ENCODE measurements around the gene TAF1C.

- TF ChIP-seq POLR2A (IDR thresholded peaks at IDR 0.05) (no peak), CTCF (IDR thresholded peaks at IDR 0.05) (no peak)
Observed at GRCh38 chr16:84138500-84138823, 48.4 kb downstream of the TAF1C start.

All from suprapubic skin (tissue), 3 donors.